NCI-H2171 (cell line): ENCODE results near the gene TEAD1.

Source experiments
- DNase-seq: peaks from one replicate; lab custom pipeline; 2025; lab: John Stamatoyannopoulos, UW

Gene TEAD1

DNA sequence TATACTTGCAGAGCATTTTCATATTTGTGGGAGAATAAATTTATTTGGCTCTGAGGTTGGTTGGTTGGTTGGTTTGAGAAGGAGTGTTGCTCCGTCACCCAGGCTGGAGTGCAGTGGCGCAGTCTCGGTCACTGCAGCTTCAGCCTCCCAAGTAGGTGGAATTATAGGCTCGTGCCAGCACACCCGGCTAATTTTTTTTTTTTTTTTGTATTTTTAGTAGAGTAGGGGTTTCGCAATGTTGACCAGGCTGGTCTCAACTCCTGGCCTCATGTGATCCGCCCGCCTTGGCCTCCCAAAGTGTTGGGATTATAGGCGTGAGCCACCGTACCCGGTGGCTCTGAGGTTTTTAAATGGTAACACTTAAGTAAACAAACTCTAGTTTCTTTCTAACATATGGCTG is 161.1 kb downstream of the TEAD1 start:
- no peak for DNase-seq

DNA sequence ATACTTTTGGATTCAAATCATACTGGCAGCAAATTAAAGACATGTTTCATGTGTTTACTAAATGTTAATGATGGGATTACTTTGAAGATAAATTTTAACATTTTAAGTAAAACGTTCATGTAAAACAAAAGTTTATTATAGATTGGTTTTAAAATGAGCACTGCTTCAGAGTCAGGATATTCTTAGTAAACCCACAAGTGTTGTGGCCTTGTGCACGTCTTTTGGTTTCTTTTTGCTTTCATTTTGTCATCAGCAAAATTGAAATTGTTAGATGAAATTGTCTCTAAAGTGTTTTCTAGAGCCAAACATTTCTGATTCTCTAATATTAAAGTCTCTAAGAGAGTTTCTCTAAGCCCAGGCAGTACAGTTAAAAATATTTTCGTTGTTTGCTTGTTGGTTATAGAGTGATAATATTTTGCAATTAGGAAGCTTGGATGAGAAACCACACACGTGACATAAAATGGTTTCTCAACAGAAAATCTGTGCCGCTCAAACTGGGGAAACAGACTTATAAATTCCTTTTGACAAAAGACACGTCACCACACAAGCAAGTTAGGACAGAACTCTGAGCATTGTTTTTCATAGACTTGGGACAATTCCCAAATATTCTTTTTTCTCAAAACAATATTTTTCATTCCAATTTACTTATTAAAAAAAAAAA is 164.4 kb downstream of the TEAD1 start:
- DNase-seq, result no peak

DNA sequence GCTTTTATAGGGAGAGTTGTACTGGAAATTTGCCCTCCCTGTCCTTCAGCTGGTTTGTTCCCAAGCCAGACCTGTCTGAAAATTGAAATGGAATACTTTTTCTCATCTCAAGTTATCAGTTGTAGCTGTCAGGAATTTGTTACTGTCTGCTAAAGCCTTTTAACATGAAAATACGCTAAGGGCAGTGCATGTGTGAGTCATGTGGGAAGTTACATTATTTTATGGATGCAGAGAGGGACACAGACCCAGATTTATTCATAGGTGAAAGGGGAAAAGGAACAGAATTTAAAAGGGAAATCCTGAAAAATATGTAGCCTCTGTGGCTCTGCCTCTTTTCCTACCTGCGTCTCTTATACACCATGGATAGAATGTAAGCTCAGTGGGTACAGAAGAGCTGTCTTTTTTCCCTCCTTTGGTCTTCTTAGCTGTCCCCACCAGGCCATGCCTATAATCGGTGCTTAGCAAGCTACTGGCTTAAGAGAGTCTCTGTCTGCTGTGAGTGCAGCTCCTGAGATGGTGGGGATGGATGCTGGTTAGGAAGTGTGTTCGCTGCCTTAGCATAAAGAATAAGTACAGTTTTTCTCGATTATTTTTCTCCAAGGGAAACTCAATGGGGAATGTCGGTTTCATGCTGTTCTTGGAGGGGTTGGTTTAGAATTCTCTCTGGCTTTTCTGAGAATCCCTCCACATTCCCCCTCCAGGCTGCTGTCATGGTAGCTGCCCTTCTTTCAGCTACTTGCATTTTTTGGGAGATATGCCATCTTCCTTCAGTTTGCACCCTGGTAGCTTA is 166.8 kb downstream of the TEAD1 start:
- no peak for DNase-seq

DNA sequence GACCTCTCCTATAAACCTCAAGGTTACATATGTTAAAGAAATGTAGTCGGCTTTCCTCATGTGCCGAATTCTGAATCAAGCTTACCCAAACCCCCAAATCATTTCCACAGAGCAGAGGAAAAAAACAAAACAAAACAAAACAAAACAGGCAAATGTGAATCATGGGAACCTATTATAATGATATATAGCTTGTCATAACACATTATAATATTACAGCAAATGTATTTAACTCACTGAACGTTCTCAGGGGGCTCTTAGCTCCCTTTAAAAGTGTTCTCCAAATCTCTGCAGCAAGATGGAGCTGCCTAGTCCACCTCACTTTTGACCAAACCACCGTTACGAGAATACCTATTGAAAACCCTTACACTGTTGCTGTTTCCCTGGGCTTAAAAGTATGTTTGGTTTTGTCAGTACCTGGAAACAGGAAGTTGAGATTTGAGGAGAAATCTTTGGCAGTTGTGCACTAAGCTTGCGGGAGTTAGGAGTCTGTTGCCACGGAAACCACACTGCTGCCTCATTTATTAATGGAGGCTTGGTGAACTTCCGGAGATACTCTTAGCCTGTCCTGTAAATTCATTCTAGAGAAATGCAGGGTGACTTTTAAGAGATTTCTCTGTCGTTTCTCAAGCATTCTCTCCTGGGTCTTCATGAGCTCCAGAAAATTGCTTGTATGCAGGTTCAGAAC is 167.9 kb downstream of the TEAD1 start:
- no peak for DNase-seq

DNA sequence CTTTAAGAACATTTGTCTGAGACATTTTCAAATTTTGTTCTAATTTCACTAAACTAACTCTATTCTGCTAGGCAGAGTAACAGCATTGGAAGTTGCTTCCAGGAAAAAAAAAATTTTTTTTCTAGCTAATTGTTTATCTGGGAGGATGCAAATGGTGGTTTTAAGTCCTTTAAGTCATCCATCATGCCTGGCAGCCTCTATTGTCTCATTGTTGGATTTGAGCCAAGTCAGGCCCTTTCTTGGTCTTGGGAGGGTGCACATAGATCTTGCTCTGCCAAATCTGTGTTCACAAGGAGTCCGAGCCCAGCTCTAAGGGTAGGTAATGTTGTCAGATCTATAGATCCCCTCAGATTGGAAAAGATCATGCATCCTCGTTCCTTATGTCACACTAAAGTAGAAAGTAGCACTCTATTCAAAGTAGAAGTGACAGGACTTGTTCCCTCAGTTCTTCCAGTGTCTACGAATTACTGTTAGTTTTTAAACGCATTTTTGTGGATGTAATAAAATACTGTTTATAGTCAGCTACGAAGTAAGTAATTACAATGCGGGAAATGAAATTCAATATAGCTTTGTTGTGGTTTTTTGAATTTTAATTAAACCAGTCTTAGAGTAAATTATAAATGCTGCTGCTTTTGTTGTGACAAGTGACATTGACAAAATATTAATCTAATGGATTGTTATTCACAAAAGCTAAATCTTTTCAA is 168.9 kb downstream of the TEAD1 start:
- peak; percentile 39 for DNase-seq

DNA sequence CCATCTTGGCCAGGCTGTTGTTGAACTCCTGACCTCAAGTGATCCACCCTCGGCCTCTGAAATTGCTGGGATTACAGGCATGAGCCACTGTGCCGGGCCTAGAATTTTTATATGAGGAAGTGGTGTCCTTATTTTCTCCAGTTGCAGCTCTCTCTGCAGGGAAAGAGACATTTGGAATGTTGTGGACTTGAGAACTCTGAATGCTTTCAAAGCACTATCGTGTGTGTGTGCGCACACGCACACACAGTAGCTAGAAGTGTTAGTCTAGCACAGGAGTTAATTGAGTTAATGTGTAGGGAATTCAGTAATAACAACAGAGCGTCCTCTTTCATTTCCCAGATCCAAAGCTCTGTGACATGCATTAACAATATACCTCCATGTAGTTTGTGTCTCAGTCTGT is 170.9 kb downstream of the TEAD1 start:
- DNase-seq, result no peak

DNA sequence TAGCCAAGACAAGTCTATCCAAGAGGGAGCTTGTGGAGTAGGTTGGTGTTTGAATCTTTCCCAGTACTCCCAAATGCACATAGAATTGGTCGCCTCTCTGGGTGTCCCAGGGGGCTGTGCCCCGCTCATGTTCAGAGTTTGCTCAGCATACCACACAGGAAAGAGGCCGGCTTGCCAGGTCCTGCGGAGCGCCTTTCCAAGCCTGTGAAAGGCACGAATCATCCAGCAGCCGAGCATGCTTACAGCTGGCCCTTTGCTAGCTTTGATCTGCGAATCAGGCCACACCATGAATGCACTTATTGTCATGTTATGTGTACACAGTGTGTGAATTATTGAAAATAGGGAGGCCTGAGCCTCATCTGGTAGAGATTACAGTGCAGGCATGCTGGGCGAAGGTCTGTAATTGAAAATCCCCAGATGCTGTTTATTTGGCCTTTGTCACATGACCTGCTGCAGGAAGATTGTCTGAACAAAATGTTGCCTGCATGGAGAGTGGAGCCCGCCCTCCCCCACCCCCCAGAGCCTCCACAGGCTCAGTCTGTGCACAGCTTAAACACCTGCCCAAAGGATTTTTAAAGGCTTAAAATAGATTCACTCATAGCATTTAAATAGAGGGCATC is 171.6 kb downstream of the TEAD1 start:
- peak; percentile 56 for DNase-seq

DNA sequence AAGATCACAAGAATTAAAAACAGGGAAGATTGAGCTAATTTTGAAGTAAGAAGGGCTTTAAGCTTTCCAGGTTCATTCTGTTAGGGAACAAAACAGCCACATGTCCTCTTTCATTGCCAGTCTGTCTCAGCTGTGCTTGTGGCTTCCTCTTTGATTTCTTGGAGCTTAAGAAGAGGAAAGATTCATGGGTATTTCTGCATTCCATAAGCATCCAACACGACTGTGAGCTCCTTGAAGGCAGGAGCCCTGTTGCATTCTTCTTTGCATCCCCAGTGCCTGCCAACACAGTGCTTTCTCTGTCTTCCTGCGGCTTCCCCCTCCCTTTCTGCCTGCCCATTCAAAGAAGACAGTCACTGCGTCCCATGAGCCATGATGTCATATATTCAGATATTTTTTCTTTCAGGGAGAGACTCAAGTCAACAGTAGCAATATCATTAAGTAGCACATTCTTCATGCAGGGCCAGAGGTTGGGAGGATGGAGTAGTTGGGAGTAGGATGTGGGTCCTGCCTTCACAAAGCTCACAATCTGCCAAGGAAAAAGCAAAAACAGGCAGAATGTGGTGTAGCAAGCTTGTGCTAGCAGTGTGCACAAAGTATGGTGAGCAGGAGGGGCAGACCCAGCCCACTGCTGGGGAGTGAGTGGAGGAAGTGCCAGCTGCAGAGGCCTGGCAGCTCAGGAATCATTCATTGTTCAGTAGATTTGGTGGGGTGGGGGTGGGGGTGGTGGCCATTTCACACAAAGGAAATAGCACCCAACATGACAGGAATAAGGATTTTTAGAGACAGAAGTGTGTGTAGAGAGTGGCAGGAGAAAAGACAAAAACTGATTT is 172.8 kb downstream of the TEAD1 start:
- no peak for DNase-seq

DNA sequence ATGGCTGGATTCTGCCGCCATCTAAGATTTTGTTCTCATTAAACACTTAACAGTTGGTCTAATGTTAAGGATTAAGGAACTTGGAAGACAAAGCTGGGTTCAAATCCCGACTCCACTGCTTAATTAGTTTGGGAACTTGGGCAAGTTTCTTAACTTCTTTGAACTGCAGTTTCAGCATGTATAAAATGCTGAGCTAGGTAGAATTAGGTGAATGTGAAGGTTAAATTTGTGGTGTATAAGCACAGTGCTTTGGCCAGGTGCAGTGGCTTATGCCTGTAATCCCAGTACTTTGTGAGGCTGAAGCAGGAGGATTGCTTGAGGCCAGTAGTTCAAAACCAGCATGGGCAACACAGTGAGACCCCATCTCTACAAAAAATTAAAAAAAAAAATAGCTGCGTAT is 174.2 kb downstream of the TEAD1 start:
- no peak for DNase-seq

DNA sequence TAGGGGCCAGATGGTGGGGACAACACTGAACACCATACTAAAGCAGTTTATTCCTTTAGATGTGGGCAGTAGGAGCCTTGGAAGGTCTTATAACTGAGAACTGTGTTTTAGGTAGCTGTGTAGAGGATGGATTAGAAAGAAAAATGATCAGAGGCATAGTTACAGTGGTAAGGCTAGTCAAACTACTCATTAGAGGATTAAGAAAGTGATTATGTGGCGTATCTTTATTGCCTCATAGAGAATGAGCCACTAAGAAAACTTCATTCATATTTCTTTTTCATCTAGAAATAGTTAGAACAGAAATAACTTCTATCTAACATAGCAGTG is 179.1 kb downstream of the TEAD1 start:
- DNase-seq, result no peak

DNA sequence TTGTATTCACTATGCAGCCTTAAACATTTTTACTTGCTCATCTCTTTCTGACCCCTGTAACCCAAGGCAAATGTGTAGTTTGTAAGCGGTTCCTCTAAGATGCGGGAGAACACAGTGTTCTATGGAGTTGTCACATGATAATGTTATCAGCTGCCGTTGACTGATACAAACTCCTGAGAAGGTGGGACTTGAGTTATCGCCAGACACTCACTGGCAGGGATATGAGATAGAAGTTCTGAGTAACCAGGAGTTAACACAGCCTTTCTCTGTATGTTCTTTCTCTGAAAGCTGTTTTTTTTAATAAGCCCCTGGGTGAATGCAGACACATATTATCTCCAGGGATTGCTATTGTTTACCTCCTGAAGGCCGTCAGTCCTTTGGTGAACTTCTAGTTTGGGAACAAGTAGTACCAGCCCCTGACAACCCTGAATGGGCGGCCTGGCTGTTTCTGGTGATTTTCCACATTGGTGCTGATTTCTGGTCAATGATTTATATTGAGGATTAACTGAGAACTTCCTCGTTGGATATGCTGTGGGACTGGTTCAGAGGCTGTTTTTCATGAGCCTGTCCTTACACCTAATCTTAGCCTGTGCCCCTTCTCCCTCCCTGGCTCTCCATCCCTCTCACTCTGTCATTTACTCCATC is 179.6 kb downstream of the TEAD1 start:
- no peak for DNase-seq

DNA sequence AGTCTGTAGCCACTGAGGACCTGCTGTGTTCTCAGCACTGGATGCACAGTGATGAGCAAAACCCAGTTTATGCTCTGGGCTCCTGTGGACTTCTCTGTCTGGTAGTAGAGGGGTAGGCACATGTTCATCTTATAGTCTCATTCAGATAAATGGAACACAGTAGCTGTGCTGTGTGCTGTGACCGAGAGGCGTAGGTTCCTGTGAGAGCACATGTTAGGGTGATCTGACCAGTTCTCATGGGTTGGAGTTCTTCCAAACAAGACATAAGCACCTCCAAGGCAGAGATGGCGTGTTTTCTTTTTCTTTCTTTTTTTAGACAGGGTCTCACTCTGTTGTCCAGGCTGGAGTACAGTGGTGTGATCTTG is 180.1 kb downstream of the TEAD1 start:
- no peak for DNase-seq

DNA sequence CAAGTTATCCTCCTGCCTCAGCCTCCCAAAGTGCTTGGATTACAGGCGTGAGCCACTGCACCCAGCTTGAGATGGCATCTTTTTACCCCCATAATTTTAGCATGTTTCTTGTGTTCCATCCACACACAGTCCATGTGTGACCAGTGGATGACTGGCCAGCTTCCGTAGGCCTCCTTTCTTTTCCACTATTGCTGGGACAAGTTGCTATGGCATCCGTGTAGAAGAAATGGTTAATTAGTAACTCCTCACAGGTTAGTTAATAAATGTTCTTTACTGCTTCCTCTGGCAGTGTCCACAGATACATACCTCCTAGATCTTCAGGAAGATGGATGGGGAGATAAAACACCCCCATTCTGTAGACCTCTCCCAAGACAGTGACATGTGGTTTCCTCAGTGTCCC is 180.6 kb downstream of the TEAD1 start:
- DNase-seq, result no peak

DNA sequence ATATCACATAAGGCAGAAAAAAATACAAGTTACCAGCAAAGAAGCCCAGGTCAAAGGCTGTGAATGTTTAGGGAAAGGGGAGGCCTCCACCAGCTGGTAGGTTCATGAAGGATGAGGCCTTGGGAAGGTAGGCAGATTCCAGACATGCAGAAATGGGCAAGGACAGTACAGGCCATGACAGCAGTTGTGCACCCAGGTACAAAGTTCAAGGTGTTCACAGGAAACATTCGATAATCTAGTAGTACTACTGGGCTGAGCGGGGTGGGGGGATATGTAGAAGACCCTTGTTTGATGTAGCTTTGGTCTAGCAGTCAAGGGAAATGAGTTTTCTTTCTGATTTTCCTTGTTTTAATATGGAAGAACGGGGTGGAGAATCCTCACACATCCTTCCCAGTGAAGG is 182.1 kb downstream of the TEAD1 start:
- no peak for DNase-seq

DNA sequence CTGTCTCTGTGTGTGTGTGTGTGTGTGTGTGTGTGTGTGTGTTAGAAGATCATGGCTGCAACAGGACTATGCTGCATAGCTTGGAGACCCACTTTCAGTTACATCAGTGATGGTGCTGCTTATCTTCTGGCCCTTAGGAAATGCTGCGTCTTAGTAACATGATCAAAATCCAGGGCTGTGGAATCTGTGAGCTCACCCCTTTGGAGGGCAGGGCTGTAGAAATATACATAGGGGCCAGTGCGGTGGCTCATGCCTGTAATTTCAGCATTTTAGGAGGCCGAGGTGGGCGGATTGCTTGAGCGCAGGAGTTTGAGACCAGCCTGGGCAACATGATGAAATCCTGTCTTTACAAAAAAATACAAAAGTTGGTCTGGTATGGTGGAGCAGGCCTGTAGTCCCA is 183.4 kb downstream of the TEAD1 start:
- DNase-seq, result no peak

DNA sequence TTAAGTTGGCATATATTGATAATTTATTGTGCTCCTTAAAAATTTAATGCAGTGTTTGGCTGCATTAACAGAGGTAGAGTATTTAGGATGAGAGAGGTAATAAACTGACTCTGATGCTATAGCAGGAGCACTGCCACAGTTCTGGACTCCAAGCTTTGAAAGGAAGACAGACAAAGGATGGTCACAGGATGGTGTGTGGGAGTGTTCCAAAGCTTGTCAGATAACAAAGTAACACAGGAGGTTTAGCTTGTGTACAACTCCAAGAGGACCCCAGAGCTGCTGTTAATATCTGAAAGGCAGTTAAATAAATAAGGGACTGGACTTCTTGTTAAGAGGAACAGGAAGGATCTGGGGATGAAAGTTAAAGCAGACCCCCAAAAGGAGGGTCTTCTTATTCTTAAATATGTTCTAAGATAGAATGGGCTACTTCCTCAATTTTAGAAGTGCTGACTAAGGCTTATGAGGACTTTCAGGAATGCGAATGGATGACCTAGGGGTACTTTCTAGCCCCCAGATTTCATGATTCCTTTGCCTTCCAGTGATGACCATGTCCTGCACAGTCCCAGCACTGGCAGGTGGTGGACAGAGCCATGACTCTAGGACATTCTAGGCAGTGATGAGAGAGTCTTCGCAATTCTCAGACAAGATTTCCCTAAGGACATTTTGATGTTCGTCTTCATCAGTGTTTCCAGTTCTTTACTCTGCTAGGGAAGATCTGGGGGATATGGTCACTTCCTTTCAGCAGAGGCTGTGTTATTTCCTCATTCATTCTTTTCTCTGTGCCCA is 185.8 kb downstream of the TEAD1 start:
- no peak for DNase-seq

DNA sequence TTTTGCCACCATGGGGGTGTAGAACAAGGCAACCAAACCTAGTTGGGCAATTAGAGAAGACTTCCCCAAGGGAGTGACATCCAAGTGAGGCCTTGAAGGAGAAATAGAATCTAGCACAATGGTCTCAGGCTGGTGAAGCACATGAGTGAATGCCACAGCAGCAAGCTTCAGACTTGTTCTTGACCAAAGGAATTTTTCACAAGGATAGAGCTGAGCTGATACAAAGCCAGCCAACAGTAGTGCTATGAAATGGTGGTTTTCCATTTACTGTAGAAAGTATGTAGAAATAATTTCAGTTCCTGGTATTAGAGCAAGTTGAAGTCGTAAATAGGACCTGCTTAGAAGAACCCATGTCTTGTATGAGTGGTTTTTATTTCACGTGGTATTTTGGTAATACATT is 186.6 kb downstream of the TEAD1 start:
- DNase-seq, result no peak

DNA sequence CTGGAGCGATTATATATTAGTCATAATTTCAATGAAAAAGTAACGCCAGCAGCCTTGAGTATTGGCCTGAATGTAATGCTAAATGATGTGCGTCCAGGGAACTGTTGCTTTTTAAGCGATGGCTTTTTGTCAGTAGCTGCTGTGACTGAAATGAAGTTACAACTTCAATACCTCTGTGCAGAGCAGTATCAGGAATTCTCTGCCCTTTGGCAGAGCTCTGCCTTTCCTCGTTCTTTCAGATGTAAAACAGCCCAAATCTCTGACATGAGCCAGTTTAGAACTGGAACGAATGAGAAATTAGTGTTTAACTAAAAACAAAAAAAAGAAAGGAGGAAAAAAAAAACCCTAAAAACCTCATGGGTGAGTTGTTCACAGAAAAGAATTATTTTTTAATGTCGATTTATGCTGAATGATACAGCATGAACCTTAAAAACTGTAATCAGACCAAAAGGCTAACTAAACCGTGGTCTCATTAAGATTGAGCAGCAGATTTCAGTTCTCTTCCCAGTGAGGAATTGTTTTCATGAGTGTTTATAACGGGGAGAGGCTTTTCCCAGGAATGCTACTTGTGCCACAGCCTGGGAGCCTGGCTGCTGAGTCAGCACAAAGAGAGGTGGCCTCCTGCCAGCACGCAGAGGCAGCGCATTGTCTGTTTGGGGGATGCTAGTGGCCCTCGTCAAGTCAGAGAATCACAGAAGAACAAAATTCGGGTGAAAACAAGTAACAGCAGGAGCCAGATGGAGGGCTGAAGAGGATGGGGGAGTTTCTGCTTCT is 188.7 kb downstream of the TEAD1 start:
- DNase-seq, result no peak

DNA sequence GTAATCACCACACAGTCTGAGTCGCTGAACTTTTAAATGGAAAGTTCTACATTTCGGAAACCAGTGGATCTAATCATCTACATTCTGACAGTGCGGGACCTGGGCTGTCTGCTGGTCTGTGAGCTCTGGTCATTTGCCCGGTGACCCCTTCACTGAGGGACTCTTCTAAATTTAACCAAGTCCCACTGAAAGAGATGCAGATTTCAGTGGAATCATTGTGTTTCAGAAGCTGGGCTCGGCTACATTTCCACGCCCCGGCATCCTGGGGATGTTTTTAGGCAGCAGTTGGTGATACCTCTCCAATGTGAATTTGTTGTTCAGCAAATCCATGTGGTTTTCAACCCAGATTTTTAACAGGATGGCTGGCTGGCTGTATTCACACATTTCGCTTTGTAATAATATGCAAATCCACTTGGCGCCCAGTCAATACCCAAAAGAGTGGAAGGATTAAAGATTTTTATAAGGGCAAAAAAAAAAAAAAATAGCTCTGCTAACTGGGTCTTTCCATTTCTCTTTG is 189.4 kb downstream of the TEAD1 start:
- no peak for DNase-seq
